Measurements from ENCODE around the gene C2orf72. TPM values are rescaled to one million over a fixed set of nuclear protein-coding genes. Genes with fewer than 3 reads are reported as not detected.

Gene C2orf72
- total RNA-seq, 4 donors from 2014 or later, result 0.19 to 0.54 TPM; not detected in 2

- no peak overlapping the region for H3K27ac ChIP-seq
- ATAC-seq, result no peak
- H3K4me1 ChIP-seq, result peaks cover 0 to 13% (median 0%) of the 10 kb centered on the region in 3 donors
- H3K9me3 ChIP-seq, result no peaks in the 10 kb centered on the region
- WGBS, 2 donors (ENCODE audit: low coverage in 1 of 2), result 60 to 76% methylated on average over 5 to 8 of the region's 8 CpGs
- peaks cover 68% of the 10 kb centered on the region for H3K27me3 ChIP-seq
- H3K4me3 ChIP-seq, result no peak overlapping the region
- TF ChIP-seq, protein P1, sequence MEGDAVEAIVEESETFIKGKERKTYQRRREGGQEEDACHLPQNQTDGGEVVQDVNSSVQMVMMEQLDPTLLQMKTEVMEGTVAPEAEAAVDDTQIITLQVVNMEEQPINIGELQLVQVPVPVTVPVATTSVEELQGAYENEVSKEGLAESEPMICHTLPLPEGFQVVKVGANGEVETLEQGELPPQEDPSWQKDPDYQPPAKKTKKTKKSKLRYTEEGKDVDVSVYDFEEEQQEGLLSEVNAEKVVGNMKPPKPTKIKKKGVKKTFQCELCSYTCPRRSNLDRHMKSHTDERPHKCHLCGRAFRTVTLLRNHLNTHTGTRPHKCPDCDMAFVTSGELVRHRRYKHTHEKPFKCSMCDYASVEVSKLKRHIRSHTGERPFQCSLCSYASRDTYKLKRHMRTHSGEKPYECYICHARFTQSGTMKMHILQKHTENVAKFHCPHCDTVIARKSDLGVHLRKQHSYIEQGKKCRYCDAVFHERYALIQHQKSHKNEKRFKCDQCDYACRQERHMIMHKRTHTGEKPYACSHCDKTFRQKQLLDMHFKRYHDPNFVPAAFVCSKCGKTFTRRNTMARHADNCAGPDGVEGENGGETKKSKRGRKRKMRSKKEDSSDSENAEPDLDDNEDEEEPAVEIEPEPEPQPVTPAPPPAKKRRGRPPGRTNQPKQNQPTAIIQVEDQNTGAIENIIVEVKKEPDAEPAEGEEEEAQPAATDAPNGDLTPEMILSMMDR (IDR thresholded peaks at IDR 0.05), result no peak
- TF ChIP-seq EP300 (IDR thresholded peaks at IDR 0.05) (no peak), POLR2AphosphoS5 (IDR thresholded peaks at IDR 0.05) (no peak), POLR2A (IDR thresholded peaks at IDR 0.05) (no peak)
- H3K36me3 ChIP-seq, result no peaks in the 10 kb centered on the region
Measured at GRCh38 chr2:231039821-231040364, 2.6 kb downstream of the C2orf72 start.

DNA sequence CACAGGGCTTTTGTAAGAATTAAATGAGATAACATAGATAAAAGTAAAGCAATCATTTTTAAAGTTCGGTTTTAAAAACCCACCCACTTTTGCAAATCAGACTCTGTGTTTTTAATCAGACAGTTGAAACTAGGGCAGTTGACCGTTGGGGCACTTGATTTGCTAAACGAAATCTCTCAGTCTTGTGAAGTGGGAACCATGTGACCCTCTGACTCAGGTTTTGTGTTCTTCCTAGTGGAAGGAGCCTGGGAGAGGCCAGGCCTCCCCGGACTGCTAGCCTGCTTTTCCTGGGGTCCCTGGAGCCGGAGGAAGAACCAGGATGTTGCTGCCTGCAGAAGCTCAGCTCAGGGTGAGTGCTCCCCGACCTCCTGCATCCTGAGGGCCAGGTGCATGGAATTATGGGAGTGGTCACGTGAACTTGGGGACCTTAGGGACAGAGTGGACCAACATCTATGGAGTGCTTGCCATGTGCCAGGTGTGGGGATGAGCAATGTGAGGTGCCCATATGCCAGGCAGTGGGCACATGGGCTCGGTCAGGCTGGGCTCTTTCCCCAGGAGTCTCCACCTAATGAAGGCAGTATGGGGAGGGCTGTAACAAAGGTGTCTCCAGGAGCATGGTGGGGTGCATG is 3.9 kb downstream of the C2orf72 start:
- H3K9me3 ChIP-seq, result no peaks in the 10 kb centered on the region
- WGBS, 2 donors (ENCODE audit: low coverage in 1 of 2), result 37% methylated on average over 3 of the region's 8 CpGs; no CpG with 5 or more reads in 1 of the 2 donors
- H3K4me3 ChIP-seq, result no peak overlapping the region
- peaks cover 56% of the 10 kb centered on the region for H3K27me3 ChIP-seq
- no peak for TF ChIP-seq POLR2AphosphoS5 (IDR thresholded peaks at IDR 0.05)
- no peak for TF ChIP-seq POLR2A (IDR thresholded peaks at IDR 0.05)
- TF ChIP-seq EP300 (IDR thresholded peaks at IDR 0.05), result no peak
- TF ChIP-seq, protein P1 (IDR thresholded peaks at IDR 0.05), result no peak
- no peak overlapping the region for H3K27ac ChIP-seq
- no peaks in the 10 kb centered on the region for H3K36me3 ChIP-seq
- ATAC-seq, result no peak
- H3K4me1 ChIP-seq, result peaks cover 0 to 13% (median 0%) of the 10 kb centered on the region in 3 donors

DNA sequence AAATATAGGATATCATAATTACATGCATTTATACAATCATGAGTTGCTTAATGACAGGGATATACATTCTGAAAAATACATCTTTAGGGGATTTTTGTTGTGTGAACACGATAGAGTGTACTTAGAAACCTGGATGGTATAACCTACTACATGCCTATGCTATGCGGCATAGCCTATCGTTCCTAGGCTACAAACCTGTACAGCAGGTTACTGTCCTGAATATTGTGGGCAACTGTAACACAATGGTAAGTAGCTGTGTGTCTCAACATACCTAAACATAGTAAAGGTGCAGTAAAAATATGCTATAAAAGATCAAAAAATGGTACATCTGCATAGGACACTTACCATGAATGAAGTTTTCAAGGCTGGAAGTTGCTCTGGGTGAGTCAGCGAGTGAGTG is 6.5 kb downstream of the C2orf72 start:
- ATAC-seq, result no peak
- H3K27me3 ChIP-seq, result peaks cover 47% of the 10 kb centered on the region
- H3K9me3 ChIP-seq, result no peaks in the 10 kb centered on the region
- no peaks in the 10 kb centered on the region for H3K4me1 ChIP-seq
- WGBS, 2 donors (ENCODE audit: low coverage in 1 of 2), result 84 to 92% methylated on average over 3 to 4 of the region's 4 CpGs
- H3K27ac ChIP-seq, result no peak overlapping the region
- no peaks in the 10 kb centered on the region for H3K36me3 ChIP-seq
- TF ChIP-seq EP300 (IDR thresholded peaks at IDR 0.05) (no peak), POLR2AphosphoS5 (IDR thresholded peaks at IDR 0.05) (no peak)
- H3K4me3 ChIP-seq, result no peak overlapping the region

DNA sequence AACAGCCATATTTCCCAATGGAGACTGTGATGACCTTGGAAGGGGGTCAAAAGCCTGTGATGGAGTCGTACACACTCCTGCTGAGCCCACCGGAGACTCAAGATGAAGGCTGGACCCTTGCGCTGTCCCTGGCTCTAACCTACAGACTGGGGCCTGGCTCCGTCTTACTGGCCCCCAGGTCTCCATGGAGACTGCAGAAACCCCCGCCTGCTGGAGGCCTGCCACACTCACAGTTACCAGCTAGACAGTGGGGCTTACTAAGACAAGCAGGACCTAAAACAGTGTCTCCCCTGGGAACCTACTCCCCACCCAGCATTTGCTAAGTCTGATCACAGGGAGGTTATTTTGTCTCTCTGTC is 9.6 kb downstream of the C2orf72 start:
- TF ChIP-seq, protein P1 (IDR thresholded peaks at IDR 0.05), result no peak
- TF ChIP-seq POLR2AphosphoS5 (IDR thresholded peaks at IDR 0.05), result no peak
- no peak for TF ChIP-seq POLR2A (IDR thresholded peaks at IDR 0.05)
- TF ChIP-seq EP300 (IDR thresholded peaks at IDR 0.05), result no peak
- Histone ChIP-seq H3K4me1 (peaks cover 0 to 1% (median 0%) of the 10 kb centered on the region in 3 donors), H3K27ac (no peak overlapping the region), H3K9me3 (no peaks in the 10 kb centered on the region), H3K4me3 (no peak overlapping the region), H3K27me3 (peaks cover 37% of the 10 kb centered on the region), H3K36me3 (no peaks in the 10 kb centered on the region)
- no peak for ATAC-seq
- no CpG with 5 or more reads among the region's 5 CpGs for WGBS, 2 donors (ENCODE audit: low coverage in 1 of 2)

DNA sequence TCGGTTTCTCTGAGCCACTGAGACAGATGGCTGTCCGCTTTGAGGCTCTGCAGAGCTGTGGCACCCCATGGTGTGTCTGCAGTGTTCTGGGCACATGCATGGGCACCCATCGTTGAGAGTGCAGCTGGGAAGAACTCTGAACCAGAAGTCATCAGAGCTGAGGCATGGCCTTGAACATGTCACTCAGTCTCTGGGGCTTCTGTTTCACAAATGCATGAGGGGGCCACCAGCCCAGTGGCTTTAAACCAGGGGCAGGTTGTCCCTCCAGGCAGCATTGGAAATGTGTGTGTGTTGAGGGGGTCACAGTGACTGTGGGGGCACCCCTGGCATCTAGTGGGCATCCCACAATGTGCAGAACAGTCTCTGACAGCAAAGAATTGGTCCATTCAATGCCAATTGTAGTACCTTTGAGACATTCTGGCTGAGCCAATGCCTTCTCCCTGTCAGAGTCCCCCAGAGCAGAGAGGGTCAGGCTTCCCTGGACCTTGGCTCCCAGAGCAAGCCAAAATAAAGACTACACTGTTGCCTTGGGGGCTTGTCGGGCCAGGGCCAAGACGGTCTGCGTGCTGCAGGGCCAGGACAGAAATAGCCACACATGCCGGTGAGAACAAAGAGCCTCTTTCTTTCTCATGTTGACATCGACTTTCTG is 10.1 kb downstream of the C2orf72 start:
- WGBS, 2 donors (ENCODE audit: low coverage in 1 of 2), result 27 to 75% methylated on average over 3 of the region's 8 CpGs
- Histone ChIP-seq H3K27me3 (peaks cover 34% of the 10 kb centered on the region), H3K4me1 (peaks cover 0 to 6% (median 4%) of the 10 kb centered on the region in 3 donors), H3K27ac (no peak overlapping the region), H3K4me3 (no peak overlapping the region), H3K9me3 (no peaks in the 10 kb centered on the region), H3K36me3 (no peaks in the 10 kb centered on the region)
- TF ChIP-seq, protein P1 (IDR thresholded peaks at IDR 0.05), result no peak
- TF ChIP-seq EP300 (IDR thresholded peaks at IDR 0.05) (no peak), POLR2AphosphoS5 (IDR thresholded peaks at IDR 0.05) (no peak), POLR2A (IDR thresholded peaks at IDR 0.05) (no peak)
- ATAC-seq, result no peak

All from gastroesophageal sphincter (tissue), 4 donors.